RPMI8226 (cell line): ENCODE results near the gene JRKL.
"Not testable (repeated sequence)": the region's sequence is repeated elsewhere in the genome, so short reads cannot be mapped to it uniquely, and the experiment has no call there.

Source experiments
- DNase-seq: peaks from one replicate; pipeline ENCODE4 v3.0.0-alpha.2; 2015

The JRKL gene

GRCh38 chr11:96394773-96395172, 5.0 kb downstream of the JRKL start:
- no peak for DNase-seq

DNA sequence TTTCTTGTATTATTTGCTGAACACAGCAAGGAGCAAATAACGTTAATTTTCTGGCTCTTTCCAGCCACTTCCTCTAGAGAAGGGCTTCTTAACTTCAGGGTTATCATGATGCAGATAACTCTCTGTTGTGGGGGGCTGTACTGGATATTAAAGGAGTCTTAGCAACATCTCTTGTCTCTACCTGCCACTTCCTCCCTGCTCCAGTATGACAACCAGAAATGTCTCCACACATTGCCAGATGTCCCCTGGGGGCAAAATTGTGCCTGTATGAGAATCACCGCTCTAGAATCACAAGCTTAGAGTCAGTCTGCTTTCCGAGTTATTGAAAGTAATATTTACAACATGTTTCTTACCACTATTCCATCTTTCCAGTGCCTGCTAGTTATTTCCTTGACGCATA, 6.8 kb downstream of the JRKL start:
- DNase-seq, result no peak

- no peak for DNase-seq
Measured at GRCh38 chr11:96397863-96398262, 8.1 kb downstream of the JRKL start.

DNA sequence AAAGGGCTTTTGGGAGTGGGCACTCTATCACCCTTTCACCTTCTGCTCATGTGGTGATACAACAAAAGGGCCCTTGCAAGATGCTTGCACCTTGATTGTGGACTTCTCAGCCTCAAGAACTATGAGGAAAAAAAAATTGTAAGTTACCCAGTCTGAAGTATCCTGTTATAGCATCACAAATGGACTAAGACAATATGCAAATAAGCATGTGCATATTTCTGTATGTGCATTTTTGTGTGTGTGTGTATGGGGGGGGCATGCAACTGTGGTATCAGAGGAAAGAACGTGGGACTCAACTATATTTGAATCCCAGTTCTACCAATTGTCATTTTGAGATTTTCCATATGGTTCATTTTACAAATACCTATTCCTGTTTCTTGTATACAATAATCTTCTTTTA, 10.9 kb downstream of the JRKL start:
- DNase-seq, result no peak

DNA sequence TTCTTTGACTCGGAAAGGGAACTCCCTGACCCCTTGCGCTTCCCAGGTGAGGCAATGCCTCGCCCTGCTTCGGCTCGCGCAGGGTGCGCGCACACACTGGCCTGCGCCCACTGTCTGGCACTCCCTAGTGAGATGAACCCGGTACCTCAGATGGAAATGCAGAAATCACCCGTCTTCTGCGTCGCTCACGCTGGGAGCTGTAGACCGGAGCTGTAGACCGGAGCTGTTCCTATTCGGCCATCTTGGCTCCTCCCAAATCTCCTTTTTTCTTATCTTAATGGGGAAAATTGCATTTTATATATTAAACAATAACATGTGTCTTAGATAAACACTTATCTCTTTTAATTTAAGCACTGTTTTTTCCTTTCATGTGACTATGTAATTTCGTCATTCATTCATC, 21.6 kb downstream of the JRKL start:
- DNase-seq, result not testable (repeated sequence)

- no peak for DNase-seq
Measured at GRCh38 chr11:96412761-96413381, 23.1 kb downstream of the JRKL start.

DNA sequence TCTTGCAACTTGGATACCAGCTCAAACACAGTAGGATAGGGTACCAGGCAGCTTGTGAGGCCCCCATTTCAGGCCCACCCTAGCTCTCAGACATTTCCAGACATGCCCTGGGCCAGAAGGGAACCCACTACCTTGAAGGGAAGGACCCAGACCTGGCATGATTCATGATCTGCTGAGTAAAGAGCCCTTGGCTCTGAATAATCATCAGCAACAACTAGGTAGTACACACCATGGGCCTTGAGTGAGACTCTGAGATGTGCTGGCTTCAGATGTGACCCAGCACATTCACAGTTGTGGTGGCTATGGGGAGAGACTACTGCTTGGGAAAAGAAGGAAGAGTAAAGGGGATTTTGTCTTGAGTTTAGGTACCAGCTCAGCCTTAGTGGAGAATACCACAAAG, 23.6 kb downstream of the JRKL start:
- no peak for DNase-seq

DNA sequence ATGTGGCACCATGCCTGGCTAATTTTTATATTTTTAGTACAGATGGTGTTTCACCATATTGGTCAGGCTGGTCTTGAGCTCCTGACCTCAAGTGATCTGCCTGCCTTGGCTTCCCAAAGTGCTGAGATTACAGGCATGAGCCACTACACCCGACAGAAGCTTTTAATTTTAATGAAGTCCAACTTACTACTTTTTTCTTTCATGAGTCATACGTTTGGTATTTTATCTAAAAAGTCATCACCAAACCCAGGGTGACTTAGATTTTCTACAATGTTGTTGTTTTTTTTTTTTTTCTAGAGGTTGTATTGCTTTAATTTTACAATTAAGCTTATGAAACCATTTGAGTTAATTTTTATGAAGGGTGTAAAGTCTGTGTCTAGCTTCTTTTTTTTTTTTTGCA, 34.9 kb downstream of the JRKL start:
- DNase-seq, result no peak

DNA sequence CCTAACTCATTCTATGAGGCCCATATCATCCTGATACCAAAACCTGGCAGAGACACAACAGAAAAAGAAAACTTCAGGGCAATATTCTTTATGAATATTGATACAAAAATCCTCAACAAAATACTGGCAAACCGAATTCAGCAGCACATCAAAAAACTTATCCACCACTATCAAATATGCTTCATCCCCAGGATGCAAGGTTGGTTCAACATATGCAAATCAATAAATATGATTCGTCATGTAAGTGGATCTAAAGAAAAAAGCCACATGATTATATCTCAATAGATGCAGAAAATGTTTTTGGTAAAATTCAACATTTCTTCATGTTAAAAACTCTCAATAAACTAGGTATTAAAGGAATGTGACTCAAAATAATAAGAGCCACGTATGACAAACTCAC, 40.9 kb downstream of the JRKL start:
- no peak for DNase-seq

GRCh38 chr11:96432654-96433053, 42.8 kb downstream of the JRKL start:
- DNase-seq, result not testable (repeated sequence)
